ENCODE data around the gene ZDHHC14.

The ZDHHC14 gene

GRCh38 chr6:157631838-157632614 is 251.0 kb downstream of the ZDHHC14 start:
- no peak for DNase-seq

GRCh38 chr6:157632821-157633220 is 251.8 kb downstream of the ZDHHC14 start:
- DNase-seq: no peak

GRCh38 chr6:157634546-157634945 is 253.6 kb downstream of the ZDHHC14 start:
- DNase-seq: no peak

- DNase-seq: no peak
These were observed 254.6 kb downstream of the ZDHHC14 start for GRCh38 chr6:157635388-157636244.

GRCh38 chr6:157637516-157637915 is 256.5 kb downstream of the ZDHHC14 start:
- DNase-seq: no peak

GRCh38 chr6:157637941-157638662 is 257.1 kb downstream of the ZDHHC14 start:
- no peak for DNase-seq

GRCh38 chr6:157638779-157639178 is 257.8 kb downstream of the ZDHHC14 start:
- DNase-seq: no peak

- DNase-seq: no peak
These were observed 259.9 kb downstream of the ZDHHC14 start for GRCh38 chr6:157640746-157641451.

- DNase-seq: no peak
These were observed 260.8 kb downstream of the ZDHHC14 start for GRCh38 chr6:157641837-157642236.

GRCh38 chr6:157642736-157643135 is 261.7 kb downstream of the ZDHHC14 start:
- no peak for DNase-seq

- no peak for DNase-seq
These were observed 263.2 kb downstream of the ZDHHC14 start for GRCh38 chr6:157644043-157644810.

GRCh38 chr6:157645201-157645795 is 264.3 kb downstream of the ZDHHC14 start:
- DNase-seq: no peak

GRCh38 chr6:157646012-157646411 is 265.0 kb downstream of the ZDHHC14 start:
- no peak for DNase-seq

- no peak for DNase-seq
These were observed 266.4 kb downstream of the ZDHHC14 start for GRCh38 chr6:157647261-157647915.

- DNase-seq: no peak
These were observed 267.6 kb downstream of the ZDHHC14 start for GRCh38 chr6:157648561-157648960.

- DNase-seq: no peak
These were observed 268.6 kb downstream of the ZDHHC14 start for GRCh38 chr6:157649311-157650260.

GRCh38 chr6:157650261-157650640 is 269.3 kb downstream of the ZDHHC14 start:
- DNase-seq: no peak

GRCh38 chr6:157650801-157651200 is 269.8 kb downstream of the ZDHHC14 start:
- no peak for DNase-seq

GRCh38 chr6:157651731-157652490 is 270.9 kb downstream of the ZDHHC14 start:
- no peak for DNase-seq
